Measurements from ENCODE around the gene P2RX7.

GRCh38 chr12:121145221-121145620, 12.5 kb downstream of the P2RX7 start:
- TF ChIP-seq, protein P1, sequence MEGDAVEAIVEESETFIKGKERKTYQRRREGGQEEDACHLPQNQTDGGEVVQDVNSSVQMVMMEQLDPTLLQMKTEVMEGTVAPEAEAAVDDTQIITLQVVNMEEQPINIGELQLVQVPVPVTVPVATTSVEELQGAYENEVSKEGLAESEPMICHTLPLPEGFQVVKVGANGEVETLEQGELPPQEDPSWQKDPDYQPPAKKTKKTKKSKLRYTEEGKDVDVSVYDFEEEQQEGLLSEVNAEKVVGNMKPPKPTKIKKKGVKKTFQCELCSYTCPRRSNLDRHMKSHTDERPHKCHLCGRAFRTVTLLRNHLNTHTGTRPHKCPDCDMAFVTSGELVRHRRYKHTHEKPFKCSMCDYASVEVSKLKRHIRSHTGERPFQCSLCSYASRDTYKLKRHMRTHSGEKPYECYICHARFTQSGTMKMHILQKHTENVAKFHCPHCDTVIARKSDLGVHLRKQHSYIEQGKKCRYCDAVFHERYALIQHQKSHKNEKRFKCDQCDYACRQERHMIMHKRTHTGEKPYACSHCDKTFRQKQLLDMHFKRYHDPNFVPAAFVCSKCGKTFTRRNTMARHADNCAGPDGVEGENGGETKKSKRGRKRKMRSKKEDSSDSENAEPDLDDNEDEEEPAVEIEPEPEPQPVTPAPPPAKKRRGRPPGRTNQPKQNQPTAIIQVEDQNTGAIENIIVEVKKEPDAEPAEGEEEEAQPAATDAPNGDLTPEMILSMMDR (IDR thresholded peaks at IDR 0.05), result no peak
- TF ChIP-seq ELK1 (IDR thresholded peaks at IDR 0.05; ENCODE audit: low read depth, low read length) (no peak), EP300 (IDR thresholded peaks at IDR 0.05) (no peak), RFX5 (IDR thresholded peaks at IDR 0.05) (no peak), RAD21 (conservative IDR thresholded peaks at IDR 0.05 in 1 of 2, IDR thresholded peaks at IDR 0.05 in 1 of 2) (no peak), CBX2 (IDR thresholded peaks at IDR 0.05; ENCODE audit: borderline replicate concordance, low read depth) (no peak), CHD4 (IDR thresholded peaks at IDR 0.05; ENCODE audit: borderline replicate concordance) (no peak), POLR2A (IDR thresholded peaks at IDR 0.05; ENCODE audit: low read length) (no peak), MAFK (IDR thresholded peaks at IDR 0.05; ENCODE audit: partially characterized antibody) (no peak), MAZ (IDR thresholded peaks at IDR 0.05; ENCODE audit: borderline replicate concordance, low read depth, low read length) (no peak), SMC3 (IDR thresholded peaks at IDR 0.05) (no peak), PBX3 (IDR thresholded peaks at IDR 0.05) (no peak)
- TF ChIP-seq, protein P2, sequence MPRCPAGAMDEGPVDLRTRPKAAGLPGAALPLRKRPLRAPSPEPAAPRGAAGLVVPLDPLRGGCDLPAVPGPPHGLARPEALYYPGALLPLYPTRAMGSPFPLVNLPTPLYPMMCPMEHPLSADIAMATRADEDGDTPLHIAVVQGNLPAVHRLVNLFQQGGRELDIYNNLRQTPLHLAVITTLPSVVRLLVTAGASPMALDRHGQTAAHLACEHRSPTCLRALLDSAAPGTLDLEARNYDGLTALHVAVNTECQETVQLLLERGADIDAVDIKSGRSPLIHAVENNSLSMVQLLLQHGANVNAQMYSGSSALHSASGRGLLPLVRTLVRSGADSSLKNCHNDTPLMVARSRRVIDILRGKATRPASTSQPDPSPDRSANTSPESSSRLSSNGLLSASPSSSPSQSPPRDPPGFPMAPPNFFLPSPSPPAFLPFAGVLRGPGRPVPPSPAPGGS (IDR thresholded peaks at IDR 0.05), result no peak
